DMS114 treated with DMSO at 0.1 percent for 48 hours (cell line): ENCODE measurements around the gene ARL15.
"Not testable (repeated sequence)": the region's sequence is repeated elsewhere in the genome, so short reads cannot be mapped to it uniquely, and the experiment has no call there.

Experiments used
- DNase-seq: peaks from one replicate; lab custom pipeline; 2025; ENCODE audit not compliant: unreplicated experiment; lab: John Stamatoyannopoulos, UW

The ARL15 gene

DNA sequence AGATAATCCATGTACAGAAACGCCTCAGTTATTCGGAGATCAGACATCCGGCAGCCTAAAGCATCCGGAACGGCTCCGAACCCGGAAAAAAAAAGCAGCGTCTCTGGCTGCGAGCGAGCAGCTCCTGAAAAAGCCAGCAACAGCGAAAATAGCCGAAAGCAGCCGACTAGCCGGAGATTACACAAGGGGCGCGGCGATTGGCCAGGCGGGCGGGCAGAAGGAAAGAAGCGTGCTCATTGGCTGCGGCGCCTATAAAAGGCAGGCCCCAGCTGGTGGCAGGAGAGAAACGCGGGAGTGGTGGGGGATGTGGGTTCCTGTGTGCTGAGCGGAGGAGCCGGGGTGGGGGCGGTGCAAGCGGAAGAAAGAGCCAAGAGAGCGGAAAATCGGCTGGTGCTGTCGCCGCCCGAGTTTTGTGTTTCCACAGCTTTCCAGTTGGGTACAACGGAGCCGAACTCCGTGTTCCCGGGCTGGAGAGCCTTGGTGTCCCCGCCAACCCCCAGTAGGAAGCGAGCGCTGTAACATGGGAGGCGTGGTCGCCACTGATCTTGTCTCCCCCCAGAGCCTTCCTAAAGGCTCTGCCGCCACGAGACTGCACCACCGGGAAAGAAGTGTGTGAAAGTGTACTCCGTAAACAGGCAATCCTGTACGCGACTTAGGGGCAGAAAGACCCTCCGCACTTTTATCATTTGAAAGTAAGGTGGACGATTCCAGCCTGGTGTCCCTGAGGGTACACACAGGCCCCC, at the start of gene ARL15:
Gene ARL15 (minus strand): TSS at position 141 of the 743 bp plus-strand sequence.
- peak; percentile 95 for DNase-seq

DNA sequence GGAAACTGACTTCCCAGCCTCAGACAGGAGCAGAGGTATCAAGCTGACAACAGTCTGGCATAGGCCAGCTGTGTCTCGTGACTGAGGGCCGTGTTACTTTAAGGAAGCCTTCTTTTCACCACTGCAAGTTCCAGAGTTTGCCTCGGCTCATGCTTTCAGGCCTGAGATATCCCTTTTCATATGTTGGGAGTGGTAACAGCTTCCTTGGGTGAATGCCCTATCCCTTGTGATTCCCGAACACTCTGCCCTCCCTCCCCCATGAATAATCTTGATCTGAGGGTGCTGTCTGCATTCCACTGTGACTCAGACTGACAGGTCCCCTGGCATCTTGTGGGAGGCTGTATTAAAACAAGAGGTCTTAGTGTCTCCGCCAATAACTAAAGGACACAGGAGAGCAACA, 49.7 kb upstream of the ARL15 start:
- no peak for DNase-seq

DNA sequence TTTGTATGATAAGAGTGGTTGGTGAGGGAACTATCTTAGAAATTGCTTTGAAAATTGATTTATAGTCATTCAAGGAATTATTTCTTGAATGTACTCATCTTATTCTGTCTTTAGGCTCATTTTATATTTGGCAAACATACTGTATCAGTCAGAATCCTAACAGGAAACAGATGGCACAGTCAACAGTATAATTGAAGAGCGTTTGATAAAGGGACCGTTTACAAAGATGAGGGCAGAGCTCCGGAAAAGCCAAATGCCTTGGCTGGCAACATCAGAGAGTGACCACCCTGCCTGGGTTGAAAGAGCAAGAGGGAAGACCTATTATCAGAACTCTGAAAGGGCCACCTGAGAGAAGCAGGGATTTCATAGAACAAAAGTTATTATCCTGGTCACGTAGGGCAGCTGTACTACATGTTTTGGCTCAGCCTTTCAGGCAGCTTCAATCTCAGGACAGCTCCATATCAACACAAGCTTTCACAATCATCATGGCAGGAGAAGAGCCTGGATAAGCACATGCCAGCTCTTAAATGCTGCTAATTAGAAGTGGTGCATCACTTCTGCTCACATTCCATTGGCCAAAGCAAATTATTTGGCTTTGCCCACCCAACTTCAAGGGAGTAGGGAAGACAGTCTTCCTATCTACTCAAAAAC, 47.2 kb upstream of the ARL15 start:
- no peak for DNase-seq

DNA sequence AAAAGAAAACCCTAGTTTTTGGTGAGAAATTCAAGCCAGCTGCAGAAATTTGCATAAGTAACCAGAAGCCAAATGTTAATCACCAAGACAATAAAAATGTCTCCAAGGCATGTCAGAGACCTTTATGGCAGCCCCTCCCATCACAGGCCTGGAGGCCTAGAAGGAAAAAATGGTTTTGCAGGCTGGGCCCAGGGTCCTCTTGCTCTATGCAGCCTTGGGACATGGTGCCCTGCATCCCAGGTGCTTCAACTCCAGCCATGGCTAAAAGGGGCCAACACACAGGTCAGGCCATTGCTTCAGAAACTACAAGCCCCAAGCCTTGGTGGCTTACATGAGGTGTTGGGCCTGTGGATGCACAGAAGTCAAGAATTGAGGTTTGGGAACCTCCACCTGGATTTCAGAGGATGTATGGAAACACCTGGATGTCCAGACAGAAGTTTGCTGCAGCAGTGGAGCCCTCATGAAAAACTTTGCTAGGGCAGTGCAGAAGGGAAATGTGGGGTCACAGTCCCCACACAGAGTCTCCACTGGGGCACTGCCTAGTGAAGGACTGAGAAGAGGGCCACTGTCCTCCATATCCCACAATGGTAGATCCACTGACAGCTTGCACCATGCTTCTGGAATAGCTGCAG, 43.7 kb upstream of the ARL15 start:
- not testable (repeated sequence) for DNase-seq

DNA sequence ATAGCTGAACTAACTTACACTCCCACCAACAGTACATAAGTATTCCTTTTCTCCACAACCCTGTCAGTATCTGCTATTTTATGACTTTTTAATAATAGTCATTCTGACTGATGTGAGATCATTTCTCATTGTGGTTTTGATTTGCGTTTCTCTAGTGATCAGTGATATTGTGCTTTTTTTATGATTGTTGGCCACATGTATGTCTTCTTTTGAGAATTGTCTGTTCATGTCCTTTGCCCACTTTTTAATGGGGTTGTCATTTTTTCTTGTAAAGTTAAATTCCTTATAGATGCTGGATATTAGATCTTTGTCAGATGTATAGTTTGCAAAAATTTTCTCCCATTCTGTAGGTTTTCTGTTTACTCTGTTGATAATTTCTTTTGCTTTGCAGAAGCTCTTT, 42.2 kb upstream of the ARL15 start:
- not testable (repeated sequence) for DNase-seq

DNA sequence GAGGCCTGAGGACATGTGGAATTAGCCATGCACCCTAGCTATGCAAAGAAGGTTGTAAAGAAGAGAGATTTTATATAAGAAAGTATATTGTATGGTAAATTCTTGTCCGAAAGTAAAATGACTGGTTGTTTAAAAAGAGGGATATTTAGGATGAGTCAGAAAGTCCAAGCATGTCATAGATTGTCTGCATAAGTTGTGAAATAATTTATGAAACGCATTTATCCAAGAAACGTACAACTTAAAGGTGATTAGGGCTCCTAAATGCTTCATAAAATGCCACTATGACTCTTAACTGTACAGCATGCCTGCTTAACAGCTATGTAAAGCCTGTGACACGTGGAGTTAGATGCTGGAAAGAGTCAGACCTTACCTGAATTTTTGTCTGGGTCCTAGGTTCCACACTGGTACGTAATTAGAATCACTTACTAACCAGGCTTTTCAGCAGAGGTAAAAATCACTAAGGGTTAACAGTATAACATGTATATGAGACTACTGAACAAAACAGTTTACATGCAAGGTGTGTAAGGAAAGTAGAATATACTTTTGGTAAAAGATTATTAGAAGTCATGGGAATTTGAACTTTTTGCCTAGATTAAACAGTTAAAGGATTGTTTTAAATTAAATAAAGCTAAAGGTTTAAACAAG, 37.0 kb upstream of the ARL15 start:
- no peak for DNase-seq

DNA sequence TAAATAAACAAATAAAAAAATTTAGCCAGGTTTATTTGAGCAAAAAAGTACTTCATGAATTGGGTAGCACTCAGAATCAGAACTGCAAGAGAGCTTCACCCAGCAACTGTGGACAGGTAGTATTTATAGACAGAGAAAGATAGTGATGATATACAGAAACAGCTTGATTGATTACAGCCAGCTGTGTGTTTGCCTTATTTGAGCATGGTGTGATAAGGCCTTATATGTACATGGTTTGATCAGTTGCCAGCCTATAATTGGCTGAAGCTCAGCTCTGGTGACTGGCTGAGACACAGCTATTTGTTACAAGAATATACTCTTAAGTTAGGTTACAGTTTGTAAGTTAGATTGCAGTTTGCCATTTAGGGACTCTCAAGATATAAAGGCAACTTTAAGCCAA, 34.3 kb upstream of the ARL15 start:
- no peak for DNase-seq

DNA sequence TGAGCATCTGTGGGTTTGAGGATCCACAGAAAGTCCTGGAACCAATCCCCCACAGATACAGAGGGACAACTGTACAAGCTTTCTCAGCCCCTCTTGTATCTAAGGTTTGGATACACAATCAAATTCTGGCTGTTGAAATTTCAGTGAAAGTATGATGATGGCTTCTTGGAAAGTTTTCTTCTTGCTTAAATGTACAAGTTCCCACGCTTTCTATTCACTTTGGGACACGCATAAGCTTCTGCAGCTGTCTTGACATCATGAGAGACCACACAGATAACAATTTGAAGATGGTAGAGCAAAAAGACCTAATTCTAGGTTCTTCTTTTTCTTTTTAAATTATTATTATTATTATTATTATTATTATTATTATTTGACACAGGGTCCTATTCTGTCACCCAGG, 31.6 kb upstream of the ARL15 start:
- no peak for DNase-seq

DNA sequence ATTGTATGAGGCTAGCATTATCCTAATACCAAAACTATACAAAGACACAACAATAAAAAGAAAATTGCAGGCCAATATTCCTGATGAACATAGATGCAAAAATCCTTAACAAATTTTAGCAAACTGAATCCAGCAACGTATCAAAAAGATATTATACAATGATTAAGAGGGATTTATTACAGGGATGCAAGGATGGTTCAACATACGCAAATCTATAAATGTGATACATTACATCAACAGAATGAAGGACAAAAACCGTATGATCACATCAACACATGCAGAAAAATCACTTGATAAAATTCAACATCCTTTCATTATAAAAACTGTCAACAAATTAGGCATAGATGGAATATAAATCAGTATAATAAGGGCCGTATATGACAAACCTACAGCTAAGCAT, 27.1 kb upstream of the ARL15 start:
- no peak for DNase-seq

DNA sequence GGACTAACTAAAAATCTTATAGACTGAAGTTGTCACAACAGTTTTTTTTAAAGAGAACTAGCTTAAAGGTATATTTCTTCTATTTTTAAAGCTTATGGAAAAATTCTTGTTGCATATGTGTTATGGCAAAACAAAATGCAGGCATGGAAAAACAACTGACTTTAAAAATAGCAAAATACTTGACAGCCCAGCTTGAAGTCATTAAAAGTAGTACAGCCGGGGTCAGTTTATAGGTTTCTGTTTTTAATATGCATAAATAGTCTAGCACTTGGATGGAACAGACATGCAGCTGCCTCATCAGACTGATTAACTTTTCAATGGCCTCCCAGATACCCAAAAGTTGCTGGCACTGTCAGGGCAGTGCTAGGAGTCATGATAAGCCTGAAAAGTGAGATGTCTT, 22.3 kb upstream of the ARL15 start:
- no peak for DNase-seq

DNA sequence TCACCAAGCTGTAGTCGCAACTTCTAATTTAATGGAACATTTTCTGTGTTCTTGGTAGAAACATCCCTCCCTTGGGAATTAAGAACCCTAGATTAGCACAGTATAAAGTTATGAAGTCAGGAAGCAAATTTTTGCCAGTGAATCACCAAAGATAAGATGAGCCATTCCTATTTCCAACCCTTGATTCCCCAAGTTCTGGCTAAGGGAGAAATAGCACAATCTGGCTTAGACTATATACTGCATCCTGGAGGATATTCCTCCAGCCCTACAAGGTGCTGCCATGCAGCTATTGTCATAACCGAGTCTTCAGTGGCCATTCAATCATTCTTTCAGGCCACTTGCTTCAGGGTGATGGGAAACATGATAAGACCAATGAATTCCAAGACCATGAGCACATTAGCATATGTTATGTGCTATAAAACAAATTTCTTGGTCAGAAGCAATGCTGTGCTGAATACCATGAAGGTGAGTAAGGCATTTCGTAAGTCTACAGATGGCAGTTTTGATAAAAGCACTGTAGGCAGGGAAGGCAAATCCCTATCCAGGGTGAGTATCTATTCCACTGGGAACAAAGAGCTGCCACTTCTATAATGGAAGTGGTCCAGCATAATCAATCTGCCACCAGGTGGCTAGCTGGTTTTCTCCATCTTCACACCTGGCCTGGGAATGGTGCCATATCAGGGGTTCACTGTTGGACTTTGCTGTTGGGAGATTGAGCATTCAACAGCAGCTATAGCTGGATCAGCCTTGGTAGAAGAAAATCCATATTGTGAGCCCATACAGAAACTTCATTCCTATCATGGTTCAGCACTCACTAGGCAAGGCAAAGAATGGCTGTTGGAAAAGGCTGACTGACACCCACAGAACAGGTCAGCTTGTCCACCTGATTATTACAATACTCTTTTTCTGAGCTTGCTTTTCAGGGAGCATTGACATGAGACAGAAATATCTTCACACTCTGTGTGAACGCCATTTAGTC, 19.6 kb upstream of the ARL15 start:
- DNase-seq, result no peak

DNA sequence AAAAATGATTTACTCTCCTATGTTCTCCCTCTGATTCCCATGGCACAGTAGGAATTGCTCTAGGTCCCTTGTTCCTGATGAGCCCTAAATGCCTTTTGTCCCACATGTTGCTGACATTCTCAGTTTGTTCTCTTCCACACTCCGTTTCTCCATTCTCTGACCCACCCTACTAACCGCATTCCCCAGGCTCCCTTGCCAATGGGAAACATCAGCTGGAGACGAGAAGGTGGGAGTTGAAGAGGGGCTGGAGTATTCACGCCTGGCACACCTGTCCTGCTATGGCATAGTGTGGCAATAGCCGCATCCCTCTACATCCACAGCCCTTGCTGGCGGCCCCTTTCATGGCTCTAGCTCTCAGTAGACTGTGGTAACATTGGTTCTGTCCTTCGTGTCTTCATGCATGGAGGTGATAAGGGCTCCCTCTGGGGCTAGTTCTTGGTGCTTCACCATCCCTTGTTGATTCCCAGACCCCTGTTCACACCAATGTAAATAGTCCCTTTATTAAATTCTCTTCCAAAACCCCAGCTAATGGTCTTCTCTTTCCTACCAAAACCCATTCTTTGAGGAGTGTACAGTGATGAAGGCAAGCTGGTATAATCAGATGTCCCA, 16.4 kb upstream of the ARL15 start:
- no peak for DNase-seq

DNA sequence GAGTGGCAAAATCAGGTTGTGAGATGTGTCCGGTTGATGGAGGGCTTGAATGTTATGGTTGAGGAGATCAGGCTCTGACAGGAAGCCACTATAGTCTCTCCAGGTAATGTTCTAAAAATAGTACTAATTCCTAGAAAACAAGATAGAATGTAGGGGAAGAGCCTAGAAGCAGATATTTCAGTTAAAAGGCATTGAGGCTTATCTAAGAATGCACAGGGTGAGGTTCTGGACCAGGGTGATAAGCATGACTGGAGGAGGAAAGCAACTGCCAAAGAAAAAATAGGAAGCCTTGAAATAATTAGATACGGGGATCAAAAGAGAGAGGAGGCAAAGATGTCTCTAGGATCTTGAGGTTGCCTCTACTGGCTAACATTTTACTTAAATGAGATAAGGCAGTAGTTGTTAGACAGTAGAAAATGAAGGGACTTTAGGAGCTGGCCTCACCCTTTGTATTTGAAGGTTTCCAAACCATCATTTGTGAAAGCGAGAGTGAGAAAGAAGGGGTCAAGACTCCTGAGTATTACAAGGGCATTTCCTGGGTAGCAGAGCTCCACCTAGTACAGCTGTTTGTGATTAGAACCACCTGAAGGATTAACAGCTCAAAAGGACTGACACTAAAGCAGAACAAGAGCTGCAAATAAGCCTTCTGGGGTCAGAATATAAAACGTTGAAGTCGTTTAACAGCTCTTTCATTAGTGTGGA, 15.4 kb upstream of the ARL15 start:
- DNase-seq, result no peak

DNA sequence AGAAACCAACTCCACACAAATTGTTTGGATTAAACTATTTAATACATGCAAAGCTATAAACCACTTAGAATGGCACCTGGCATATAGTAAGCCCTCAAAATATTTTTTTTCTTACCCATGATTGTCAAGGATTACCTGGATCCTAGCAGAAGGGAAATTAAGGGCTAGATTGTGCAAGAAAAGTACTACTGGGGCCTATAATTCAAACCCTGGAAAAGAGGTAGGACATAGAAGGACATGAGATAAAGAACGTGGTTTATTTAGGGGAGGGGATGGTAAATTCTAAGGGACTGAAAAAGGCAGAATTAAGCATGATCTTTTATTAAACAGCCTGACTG, 14.9 kb upstream of the ARL15 start:
- DNase-seq, result no peak

DNA sequence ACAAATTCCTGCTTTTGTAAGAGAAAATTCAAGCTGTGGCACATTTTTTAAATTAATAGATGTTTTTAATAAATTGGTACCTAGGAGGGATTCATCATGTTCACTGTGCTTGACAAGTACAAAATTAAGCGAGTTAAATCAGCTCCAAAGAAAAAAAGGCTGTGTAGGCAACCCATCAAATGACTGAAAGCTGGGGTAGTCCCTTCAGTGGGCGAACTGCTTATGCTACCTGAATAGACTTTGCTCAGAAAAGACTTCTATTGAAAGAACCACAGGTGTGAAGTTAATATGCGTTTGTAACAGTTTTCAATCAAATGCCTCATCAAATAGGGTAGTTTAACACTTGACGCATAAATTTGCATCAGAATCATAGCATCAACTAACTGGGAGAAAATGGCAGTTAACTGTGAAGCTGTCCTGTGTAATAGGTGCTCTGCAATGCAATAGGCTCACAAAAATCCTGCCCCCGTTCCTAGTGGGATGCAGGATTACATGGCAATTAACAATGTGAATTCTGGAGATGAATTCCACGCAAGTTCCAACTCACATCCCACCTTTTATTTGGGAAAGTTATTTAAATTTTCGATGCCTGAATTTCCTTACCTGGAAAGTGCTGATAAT, 14.4 kb upstream of the ARL15 start:
- no peak for DNase-seq

DNA sequence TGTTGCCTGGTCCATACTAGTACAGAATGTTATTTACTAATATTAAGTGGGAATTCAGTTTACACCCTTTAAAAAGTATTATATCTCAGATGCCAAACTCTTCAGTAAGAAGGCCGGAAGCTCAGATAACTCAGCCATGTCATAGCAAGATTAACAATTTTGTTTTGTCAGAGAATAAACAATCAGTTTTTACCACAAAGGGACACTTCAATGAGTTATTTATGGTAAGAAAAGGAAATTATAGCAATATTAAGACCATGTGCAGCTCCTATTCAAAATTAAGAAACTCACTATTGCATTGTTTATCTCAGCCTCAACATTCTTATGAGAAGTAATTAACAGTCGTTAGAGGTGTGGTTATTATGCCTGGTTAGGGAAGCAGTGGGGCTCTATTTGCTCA, 13.1 kb upstream of the ARL15 start:
- DNase-seq, result no peak

DNA sequence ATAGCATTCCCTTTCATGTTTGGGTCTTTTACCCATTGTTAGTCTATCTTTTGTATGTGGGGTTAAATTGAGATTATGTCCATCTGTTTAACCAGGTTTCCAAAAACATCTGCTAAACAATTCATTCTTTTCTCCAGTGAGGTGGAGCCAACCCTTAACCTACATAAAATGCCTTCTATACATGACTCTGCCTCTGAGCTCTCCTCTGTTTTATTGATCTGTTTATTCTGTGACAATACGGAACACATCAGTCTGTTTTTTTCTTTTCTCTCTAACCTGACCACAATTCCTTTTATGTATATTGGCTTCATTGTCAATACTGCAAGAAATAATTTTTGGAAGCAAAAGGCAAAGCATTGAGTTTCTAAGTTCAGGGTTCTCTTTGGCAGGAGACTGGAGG, 9.9 kb upstream of the ARL15 start:
- no peak for DNase-seq

DNA sequence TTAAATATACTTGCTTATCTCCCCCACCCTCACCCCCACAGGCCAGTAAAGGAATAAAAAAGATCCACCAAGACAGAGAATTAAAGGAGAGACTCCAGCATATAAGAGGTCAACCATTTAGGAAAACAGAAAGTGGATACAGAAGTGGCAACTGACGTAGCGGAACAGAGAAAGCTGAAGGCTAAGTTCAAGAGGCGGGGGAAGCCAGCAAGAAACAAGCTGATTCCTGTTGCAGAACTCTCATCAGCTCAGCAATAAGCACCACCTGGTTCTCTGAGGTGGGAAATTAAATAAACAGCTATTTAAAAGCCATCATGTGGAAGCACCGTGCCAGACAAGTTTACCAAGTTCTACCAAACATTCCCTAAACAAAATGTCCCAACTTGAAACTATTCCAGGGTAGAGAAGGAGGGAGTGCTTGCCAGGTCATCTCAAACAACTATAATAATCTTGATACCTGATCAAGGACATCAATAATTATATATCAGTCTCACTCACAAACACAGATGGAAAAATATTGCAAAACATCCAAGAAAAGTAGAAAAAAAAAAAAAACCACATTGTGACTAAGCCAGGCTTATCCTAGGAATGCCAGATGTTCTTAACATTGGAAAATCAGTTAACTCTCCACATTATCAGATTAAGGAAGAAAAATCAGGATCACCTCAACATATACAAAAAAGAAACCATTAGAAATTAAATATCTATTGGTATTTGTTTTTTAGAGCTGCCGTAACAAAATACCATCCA, 7.3 kb upstream of the ARL15 start:
- no peak for DNase-seq
